GM10266 (cell line): ENCODE data around the gene MSMP.

Experiments used
- DNase-seq: peaks from one replicate; pipeline ENCODE4 v3.0.0; 2012; ENCODE audit errors: extremely low spot score
- CTCF ChIP-seq: IDR thresholded peaks from 2 replicates; pipeline ENCODE4 v1.5.1; 2012; ENCODE audit warnings: mild to moderate bottlenecking, low read depth; ENCODE audit not compliant: control insufficient read depth, insufficient read depth; ENCODE audit errors: missing control alignments

MSMP gene

DNA sequence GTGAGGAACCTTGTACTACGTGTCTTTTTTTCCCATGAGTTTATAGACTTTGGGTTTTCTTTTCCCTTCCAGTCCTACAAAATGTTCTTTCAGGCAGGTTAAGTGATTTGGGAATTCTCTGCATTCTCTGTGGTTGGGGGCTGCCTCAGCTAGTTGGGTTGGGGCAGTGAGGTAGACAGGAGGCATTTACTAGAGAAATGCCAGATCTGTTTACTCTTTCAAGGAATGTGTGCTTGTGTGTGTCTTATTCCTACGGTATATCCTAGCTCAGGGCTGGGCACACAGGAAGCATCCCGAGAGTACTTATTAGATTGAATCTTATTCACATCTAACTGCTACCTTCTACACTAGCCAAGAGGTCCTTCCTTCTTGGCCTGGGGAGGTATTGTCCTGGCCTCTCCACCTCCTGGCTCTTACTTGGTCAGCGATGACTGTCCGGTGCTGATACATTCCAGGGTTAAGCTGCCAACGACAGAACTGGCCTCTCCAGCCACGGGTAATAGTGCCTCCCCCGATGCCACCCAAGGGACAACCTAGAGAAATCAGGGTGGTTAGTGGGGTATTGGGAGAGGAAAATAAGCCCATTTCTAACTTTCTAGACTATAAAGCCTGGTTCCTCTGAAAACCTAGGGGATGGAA lies 10.1 kb downstream of the MSMP start:
- no peak for DNase-seq
- no peak for TF ChIP-seq CTCF

DNA sequence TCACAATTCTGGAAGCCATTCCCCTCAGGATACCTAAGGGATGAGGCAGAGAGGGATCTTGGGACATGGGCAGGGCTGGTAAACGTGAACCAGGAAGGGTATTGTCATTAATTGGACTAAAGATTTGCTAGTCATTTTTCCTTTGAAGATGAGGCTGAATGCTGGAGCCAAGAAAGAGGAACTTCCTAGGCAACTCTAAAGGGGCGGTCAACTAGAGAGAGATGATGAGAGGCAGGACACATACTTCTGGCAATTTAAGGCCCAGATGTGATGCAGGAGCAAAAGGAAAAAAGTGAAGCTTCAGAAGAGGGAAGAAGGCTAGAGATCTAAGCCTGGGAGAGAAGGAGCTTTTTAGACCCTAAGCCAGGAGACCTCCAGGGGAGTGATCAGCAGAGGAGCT lies 10.6 kb downstream of the MSMP start:
- no peak for TF ChIP-seq CTCF
- no peak for DNase-seq

DNA sequence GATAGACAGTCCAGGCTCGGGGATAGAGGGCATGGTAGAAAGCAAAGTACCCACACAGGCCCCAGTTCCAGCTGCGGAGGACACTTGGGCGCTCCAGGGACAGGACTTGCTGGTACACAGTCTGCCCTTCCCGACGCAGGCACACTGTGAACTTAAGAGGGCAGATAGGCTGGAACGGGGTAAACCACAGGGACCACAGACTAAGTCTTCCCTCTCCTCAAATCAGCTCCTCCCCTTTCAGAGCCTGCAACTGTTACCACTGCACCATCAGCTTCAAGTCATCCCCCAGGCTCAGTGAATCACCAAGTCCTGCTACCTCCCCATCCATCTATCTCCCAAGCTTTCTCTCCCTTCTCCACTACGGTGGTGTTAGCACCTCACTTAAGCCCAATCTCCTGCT lies 12.3 kb downstream of the MSMP start:
- DNase-seq = no peak

GRCh38 chr9:35740243-35740642 lies 13.8 kb downstream of the MSMP start:
- no peak for DNase-seq
- TF ChIP-seq CTCF = no peak

More for the DNA sequence above, 12.3 kb downstream of the MSMP start:
- TF ChIP-seq CTCF = no peak

GRCh38 chr9:35738924-35739323 lies 15.2 kb downstream of the MSMP start:
- TF ChIP-seq CTCF = no peak
- no peak for DNase-seq

GRCh38 chr9:35738186-35738585 lies 15.9 kb downstream of the MSMP start:
- no peak for TF ChIP-seq CTCF
- DNase-seq = no peak

DNA sequence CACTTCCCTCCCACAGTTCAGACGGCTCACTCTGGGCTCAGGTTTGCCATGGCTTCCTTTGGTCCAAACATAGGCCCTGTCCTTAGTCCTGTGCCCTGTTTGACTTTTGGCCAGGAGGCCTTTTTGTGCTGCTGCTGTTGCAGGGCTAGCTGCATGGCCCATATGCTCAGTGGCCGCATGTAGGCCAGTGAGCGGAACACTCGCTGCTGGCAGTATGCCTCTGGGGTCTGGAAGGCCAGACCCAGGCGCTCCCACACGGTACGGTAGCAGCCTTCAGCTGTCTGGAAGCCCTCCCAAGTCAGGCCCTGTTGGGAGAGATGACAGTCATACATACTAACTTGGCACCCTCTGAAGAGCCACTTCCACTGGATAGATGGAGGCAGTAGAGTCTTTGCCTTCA lies 16.9 kb downstream of the MSMP start:
- no peak for DNase-seq
- TF ChIP-seq CTCF = no peak
